Smooth muscle cell of the pulmonary artery (primary cell): Measurements from ENCODE around the gene LDLRAD2. TPM values are rescaled to one million over a fixed set of nuclear protein-coding genes. Genes with fewer than 3 reads are reported as not detected.

ENCODE experiments used
- total RNA-seq: library from RNA; depleted of rRNA; stranded (reverse); fragments of >200 nt; gene quantifications from 2 replicates; pipeline ENCODE4 v1.2.3, GENCODE V29; 2014

Gene LDLRAD2, protein sequence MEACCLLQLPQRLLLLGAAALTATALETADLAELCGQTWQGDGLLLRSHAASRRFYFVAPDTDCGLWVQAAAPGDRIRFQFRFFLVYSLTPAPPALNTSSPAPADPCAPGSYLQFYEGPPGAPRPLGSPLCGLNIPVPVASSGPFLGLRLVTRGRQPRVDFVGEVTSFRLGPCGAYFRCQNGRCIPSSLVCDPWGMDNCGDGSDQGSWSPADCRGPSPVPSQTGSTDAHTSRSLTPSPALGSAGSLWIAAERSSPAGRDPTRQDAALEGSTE
- total RNA-seq: 0.13 TPM in 1 of 2 replicates, not detected in the other

DNA sequence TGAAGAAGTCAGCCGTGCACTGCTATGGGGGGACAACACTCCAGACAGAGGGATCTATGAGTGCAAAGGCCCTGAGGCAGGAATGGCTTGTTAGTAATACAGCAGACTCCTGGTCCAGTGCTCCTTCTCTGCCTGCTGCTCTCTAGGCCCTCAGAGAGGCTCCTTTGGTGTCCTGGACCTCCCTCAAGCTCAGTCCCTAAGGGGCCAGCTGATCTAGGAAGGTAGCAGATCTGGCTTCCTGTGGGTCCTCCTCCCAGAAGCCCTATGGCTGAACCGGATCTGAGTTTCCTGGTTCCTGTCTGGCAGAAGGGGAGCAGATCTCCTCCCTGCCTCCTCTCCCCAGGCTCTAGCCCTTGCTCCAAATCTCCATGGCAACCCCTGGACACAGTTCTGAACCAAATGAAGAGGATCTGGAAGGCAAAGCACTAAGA lies at the start of gene LDLRAD2:
Gene LDLRAD2, plus strand, starts transcription at position 391 of the 431 bp plus-strand sequence. CDS start 187 bp downstream, outside the sequence.

GRCh38 chr1:21782868-21783678 lies 29.0 kb upstream of the LDLRAD2 start, which contains the start of gene USP48:
Gene USP48, minus strand, starts transcription at chr1:21783149. Its CDS starts 192 bp downstream, at chr1:21782957.

Other genes with a start within 250 kb of the LDLRAD2 start
- 0.20 and 0.23 TPM in 2 replicates for gene RAP1GAP, start 142.9 kb upstream of the LDLRAD2 start, total RNA-seq
- 46.3 and 48.4 TPM in 2 replicates for gene USP48, start 29.1 kb upstream of the LDLRAD2 start, total RNA-seq
- gene HSPG2, start 125.0 kb downstream of the LDLRAD2 start, total RNA-seq: 659 and 1,078 TPM in 2 replicates
- gene CELA3B, start 164.8 kb downstream of the LDLRAD2 start, total RNA-seq: not detected in 2 replicates
- gene CELA3A, start 189.4 kb downstream of the LDLRAD2 start, total RNA-seq: not detected in 2 replicates
- gene CDC42, start 240.4 kb downstream of the LDLRAD2 start, total RNA-seq: 209 and 250 TPM in 2 replicates